Activated CD8-positive, alpha-beta memory T cell treated with anti-CD3 and anti-CD28 coated beads for 4 hours (primary cell): ENCODE measurements around the gene PVALB.

Source experiments
- DNase-seq, 2 donors: peaks; one replicate each; pipeline ENCODE4 v3.0.0-alpha.2; 2020; ENCODE audit warnings: low read depth in 2 of 2

PVALB gene

GRCh38 chr22:36846949-36847348, 30.1 kb upstream of the PVALB start:
- DNase-seq: no peak

- DNase-seq: no peak
These were observed 29.4 kb upstream of the PVALB start for GRCh38 chr22:36846271-36846670.

- DNase-seq: no peak
These were observed 23.3 kb upstream of the PVALB start for GRCh38 chr22:36840106-36840505.

- no peak for DNase-seq
These were observed 22.7 kb upstream of the PVALB start for GRCh38 chr22:36839356-36840073.

- DNase-seq: no peak
These were observed 21.5 kb upstream of the PVALB start for GRCh38 chr22:36838119-36839030.

GRCh38 chr22:36835903-36836302, 19.1 kb upstream of the PVALB start:
- no peak for DNase-seq

- no peak for DNase-seq
These were observed 16.2 kb upstream of the PVALB start for GRCh38 chr22:36833073-36833472.

GRCh38 chr22:36831717-36832116, 14.9 kb upstream of the PVALB start:
- no peak for DNase-seq

- DNase-seq: no peak
These were observed 14.4 kb upstream of the PVALB start for GRCh38 chr22:36831206-36831605.

- no peak for DNase-seq
These were observed 13.8 kb upstream of the PVALB start for GRCh38 chr22:36830601-36831000.

- no peak for DNase-seq
These were observed 12.7 kb upstream of the PVALB start for GRCh38 chr22:36829370-36830002.

- DNase-seq: no peak
These were observed 12.0 kb upstream of the PVALB start for GRCh38 chr22:36828815-36829214.

- no peak for DNase-seq
These were observed 9.4 kb upstream of the PVALB start for GRCh38 chr22:36826262-36826661.

- DNase-seq: no peak
These were observed 7.8 kb upstream of the PVALB start for GRCh38 chr22:36824655-36825054.

- no peak for DNase-seq
These were observed 6.5 kb upstream of the PVALB start for GRCh38 chr22:36823186-36823839.

GRCh38 chr22:36822581-36822980, 5.7 kb upstream of the PVALB start:
- DNase-seq: no peak

- no peak for DNase-seq
These were observed 2.3 kb upstream of the PVALB start for GRCh38 chr22:36819112-36819511.

GRCh38 chr22:36818010-36818642, 1.3 kb upstream of the PVALB start:
- no peak for DNase-seq

GRCh38 chr22:36817525-36817848, 652 bp upstream of the PVALB start:
- DNase-seq: no peak

- no peak for DNase-seq
These were observed 548 bp downstream of the PVALB start for GRCh38 chr22:36816339-36816635.

GRCh38 chr22:36815558-36816338, 1.1 kb downstream of the PVALB start:
- no peak for DNase-seq
